Muscle of back (tissue), 11 donors: Measurements from ENCODE around the gene PCSK1N. TPM values are rescaled to one million over a fixed set of nuclear protein-coding genes. Genes with fewer than 3 reads are reported as not detected.
"Not testable (repeated sequence)": the region's sequence is repeated elsewhere in the genome, so short reads cannot be mapped to it uniquely, and the experiment has no call there.

Source experiments
- DNase-seq, 3 donors: peaks; one replicate each; pipeline versions ENCODE4 v3.0.0 to v3.0.0-alpha.2; 2013
- polyA plus RNA-seq, 10 donors: library from polyadenylated mRNA; unstranded; fragments of 120-200 nt; gene quantifications; one replicate each; pipeline ENCODE4 v1.2.1, GENCODE V29; 2013; ENCODE audit not compliant: insufficient read length in 10 of 10

PCSK1N gene
- polyA plus RNA-seq, 10 donors = 0.15 to 0.76 (median 0.22) TPM; not detected in 4

DNA sequence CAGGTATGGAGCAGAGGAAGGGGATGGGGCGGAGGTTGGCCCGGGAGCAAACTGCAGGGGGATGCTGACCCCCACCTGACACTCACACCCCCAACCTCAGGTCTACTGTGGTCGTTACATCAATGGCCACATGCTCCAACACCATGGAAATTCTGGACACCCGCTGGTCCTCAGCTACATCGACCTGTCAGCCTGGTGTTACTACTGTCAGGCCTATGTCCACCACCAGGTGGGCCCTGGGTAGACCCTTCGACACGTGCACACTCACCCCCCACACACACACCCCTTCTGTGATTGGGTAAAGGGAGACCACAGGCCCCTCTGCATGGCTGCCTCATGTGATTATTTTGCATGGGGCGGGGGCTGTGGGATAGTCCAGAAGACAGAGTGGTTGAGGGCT is 11.3 kb downstream of the PCSK1N start:
- no peak for DNase-seq

DNA sequence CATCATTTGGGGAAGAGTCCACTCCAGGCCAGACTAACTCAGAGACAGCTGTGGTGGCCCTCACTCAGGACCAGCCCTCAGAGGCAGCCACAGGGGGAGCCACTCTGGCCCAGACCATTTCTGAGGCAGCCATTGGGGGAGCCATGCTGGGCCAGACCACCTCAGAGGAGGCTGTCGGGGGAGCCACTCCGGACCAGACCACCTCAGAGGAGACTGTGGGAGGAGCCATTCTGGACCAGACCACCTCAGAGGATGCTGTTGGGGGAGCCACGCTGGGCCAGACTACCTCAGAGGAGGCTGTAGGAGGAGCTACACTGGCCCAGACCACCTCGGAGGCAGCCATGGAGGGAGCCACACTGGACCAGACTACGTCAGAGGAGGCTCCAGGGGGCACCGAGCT is 12.4 kb downstream of the PCSK1N start:
- DNase-seq = no peak

DNA sequence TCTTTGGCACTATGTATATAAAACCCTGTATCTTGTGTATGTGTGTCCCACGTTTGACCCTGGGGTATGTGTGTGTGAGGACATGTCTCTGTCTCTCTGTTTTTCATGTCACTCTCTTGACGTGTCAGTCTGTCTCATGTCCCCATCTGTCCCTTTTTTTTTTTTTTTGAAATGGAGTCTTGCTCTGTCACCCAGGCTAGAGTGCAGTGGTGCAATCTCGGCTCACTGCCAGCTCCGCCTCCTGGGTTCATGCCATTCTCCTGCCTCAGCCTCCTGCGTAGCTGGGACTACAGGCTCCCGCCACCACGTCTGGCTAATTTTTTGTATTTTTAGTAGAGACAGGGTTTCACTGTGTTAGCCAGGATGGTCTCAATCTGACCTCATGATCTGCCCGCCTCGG is 16.0 kb downstream of the PCSK1N start:
- DNase-seq = not testable (repeated sequence)

DNA sequence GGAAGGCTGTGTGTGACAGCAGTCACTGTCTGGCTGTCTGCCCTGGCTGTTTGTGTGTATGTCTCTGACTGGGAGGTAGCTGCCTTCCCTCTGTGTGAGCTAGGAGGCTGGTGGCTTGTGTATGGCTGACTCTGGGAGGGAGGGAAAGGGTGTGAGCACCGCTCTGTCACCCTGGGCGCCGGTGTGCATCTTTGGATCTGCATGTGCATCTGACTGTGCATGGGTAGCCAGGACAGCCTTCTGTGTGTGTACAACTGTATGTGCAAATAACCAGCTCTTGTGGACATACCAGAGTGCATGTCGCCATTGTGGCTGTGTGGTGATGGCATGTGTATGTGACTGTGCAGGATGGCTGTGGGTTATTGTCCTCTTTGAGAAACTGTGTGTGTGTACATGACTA is 16.5 kb downstream of the PCSK1N start:
- no peak for DNase-seq

DNA sequence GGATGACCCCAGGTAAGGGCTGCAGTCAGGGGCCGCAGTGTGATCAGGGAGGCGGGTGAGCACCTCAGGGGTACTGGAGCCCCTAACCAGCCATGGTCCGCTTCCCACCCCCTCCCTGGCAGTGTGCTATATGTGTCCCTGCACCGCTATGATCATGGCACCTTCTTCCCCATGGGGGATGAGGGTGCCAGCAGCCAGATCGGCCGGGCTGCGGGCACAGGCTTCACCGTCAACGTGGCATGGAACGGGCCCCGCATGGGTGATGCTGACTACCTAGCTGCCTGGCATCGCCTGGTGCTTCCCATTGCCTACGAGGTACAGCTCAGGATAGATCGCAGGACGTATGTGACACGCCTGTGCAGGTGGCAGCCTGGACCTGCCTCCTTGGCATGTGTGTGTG is 17.3 kb downstream of the PCSK1N start:
- DNase-seq = no peak

DNA sequence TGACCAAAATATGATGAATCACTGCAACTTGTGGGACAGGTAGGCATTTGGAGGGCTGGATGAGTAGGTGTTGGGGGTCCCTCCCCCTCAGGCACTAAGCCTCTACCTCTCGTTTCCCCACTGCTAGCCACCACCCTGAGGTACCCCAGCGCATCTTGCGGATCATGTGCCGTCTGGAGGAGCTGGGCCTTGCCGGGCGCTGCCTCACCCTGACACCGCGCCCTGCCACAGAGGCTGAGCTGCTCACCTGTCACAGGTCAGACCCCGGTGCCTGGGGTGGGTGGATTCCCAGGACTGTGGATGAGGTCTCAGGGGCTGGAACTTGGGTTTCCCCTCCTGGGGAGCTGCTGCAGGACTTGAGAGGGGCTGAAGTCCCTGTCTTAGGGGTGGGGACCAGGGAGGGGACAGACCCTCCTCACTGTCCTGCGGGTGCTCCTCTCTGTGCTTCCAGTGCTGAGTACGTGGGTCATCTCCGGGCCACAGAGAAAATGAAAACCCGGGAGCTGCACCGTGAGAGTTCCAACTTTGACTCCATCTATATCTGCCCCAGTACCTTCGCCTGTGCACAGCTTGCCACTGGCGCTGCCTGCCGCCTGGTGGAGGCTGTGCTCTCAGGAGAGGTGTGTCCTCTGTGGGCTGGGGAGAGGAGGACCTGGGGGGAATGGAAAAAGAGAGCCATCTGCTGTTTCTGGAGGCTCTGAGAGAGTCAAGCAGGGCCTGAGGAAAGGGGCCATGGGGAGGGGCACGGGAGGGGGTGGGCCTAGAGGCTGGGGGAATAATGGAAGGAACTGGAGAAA is 19.2 kb downstream of the PCSK1N start:
- DNase-seq = no peak

DNA sequence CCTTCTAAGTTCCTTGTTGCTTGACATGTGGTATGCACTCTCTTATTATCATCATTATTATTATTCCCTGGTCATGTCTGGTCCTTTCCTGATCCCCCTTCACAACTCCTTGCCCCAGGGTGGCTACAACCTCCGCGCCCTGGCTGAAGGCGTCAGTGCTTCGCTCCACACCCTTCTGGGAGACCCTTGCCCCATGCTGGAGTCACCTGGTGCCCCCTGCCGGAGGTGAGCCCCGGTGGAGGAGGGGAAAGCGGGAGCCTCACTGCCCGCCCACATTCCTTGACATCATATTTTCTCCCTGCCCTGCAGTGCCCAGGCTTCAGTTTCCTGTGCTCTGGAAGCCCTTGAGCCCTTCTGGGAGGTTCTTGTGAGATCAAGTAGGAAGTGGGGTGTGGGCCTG is 20.1 kb downstream of the PCSK1N start:
- DNase-seq = no peak

DNA sequence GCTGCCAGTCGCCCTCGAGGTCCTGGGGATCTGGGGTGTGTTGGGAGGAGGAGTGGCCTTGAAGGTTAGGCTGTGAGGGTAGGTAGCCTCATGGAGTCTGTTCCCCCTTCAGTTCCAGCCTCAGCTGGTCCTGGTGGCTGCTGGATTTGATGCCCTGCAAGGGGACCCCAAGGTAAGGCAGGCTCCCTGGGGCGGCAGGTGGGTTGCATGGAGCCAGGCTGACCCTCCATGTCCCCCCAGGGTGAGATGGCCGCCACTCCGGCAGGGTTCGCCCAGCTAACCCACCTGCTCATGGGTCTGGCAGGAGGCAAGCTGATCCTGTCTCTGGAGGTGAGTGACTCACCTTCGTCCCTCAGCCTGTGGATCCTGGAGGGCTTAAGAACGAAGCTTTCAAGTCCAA is 20.7 kb downstream of the PCSK1N start:
- no peak for DNase-seq

DNA sequence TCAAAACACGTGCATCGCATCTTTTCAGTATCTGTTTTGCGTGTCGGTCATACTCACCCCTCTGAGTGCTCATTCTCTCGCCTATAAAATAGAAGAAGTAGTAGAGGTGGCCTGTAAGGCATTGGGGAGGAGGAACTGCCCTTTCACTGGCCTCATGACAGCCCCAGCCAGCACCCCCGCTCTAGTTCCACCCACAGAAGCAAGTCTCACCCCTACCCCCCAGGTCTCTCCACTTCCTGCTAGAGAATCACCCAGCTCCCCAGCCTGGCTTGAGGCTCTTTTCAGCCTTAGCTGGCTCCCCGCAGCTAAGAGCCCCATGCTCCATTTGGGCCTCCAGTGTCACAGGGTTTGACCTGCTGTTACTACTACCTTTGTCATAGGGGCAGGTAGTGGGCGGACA is 21.8 kb downstream of the PCSK1N start:
- no peak for DNase-seq

DNA sequence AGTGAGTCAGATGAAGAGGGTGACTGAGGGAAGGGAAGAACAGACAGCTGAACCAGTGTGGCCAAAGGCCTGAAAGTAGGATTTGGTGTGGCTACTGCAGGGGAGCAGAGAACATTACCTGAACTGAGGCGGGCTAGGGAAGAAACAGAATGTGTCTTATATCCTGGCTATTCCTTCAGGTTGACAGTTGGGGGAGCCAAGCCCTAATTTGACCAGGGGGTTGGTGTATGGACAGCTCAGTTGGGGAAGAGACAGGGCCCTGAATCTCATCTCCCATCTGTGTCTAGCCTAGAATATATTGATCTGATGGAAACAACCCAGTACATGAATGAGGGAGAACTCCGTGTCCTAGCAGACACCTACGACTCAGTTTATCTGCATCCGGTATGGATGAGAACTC is 29.3 kb downstream of the PCSK1N start:
- no peak for DNase-seq

DNA sequence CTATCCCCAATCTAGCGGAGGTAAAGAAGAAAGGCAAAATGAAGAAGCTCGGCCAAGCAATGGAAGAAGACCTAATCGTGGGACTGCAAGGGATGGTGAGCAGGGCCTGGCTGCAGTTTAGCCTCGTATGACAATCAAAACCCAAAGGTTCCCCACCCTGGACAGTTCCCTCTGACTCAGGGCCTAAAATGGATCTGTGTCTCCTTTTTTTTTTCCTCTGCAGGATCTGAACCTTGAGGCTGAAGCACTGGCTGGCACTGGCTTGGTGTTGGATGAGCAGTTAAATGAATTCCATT is 32.6 kb downstream of the PCSK1N start:
- DNase-seq = peak in 1 of 3 donors; percentile 0

DNA sequence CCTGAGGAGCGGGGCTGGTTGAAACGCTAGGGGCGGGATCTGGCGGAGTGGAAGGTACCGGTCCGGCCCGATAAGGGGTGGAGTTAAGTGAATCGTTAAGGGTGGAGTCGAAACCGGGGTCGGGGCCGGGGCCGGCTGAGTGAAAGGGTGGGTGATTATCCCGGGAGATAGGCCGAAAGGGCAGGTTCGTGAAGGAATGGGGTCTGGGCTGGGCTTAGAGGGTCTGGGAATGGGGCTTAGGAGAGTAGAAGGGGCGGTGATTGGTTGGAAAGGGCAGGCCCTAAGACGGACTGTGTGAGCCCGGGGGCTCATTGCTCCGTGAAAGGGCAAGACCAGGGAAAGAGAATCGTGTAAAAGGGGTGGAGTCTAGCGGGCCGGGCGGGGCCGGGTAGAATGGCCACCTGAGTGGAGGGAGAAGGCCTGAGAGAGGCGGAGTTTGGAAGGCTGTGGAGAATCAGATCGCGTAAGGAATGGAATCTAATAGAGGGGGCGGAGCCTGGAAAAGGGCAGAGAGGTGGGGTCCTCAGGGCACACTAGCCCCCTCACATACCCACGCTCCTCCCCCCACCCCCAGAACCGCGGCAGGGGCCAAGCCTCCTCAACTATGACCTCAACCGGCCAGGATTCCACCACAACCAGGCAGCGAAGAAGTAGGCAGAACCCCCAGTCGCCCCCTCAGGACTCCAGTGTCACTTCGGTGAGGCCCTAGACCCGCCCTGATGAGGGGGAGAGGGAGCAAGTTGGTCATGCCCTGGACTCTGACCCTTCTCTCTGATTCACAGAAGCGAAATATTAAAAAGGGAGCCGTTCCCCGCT is 33.1 kb downstream of the PCSK1N start:
- peak; percentile 72 to 91 (median 81) for DNase-seq

DNA sequence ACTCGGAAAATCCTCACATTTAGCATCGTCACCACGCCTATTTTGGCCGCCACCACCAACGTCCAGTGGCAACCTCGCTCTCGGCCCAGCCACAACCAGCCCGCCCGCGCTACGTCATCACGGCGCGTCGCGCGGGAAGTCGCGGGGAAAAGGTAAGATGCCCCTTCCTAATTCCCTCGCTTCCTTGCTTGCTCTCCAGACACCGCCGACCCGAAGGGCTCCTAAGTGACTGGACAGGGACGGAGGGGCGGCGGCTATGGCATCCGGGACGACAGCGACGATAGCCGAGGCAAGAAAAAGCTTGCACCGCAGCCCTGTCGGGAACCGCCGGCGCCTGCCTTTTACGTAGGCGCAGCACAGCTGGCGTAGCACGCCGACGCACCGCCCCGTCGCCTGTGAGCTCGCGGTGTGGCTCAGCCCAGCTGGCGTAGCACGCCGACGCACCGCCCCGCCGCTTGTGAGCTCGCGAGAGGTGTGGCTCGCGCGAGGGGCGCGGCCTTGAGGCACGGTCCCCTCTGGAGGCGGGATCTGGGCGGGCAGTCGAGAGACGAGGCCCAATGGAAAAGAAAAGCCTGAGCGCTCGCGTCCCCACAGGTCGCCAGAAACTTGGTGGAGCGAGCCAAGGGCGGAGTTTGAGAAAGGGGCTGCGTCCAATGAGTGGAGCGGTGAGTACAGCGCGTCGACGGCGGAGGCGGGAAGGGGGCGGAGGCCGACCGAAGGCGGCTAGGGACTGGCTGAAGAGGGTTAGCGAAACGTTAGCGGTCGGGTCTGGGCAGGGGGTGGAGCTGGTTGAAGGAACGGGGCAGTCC is 33.9 kb downstream of the PCSK1N start, which contains the start of gene HDAC6:
Gene HDAC6, plus strand, starts transcription at position 788 of the 809 bp plus-strand sequence. CDS start 626 bp downstream, outside the sequence.
- peak; percentile 97 to 99 (median 99) for DNase-seq

DNA sequence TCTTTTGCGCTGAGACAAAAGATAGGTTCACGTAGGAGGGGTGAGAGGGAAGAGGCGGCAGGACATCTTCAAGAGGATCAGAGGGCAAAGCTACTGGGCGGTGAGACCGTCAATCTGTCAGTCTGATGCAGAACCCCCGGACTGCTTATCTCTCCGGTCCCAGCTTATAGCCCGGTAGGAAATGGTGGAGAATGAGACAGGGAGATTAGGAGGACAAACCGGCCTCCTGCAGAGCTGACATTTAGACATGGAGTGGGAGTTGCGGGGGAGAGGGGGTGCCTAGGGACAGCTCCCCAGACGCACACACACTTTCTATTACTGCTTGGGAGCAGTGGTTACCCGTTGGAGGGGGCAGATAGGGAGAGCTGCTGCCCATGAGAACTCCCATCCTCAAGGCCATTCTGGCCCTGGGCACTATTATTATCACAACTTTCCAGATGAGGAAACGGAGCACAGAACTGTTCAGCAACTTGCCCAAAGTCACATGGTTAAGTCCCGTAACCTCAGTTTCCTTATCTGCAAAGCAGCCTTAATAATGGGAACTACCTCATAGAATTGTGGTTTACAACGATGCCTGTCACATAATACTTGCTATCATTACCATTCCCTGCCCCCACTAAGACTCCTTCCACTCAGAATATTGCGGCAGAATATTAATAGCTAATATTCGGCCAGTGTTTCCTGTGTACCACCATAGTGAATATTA is 34.7 kb downstream of the PCSK1N start:
- DNase-seq = no peak

DNA sequence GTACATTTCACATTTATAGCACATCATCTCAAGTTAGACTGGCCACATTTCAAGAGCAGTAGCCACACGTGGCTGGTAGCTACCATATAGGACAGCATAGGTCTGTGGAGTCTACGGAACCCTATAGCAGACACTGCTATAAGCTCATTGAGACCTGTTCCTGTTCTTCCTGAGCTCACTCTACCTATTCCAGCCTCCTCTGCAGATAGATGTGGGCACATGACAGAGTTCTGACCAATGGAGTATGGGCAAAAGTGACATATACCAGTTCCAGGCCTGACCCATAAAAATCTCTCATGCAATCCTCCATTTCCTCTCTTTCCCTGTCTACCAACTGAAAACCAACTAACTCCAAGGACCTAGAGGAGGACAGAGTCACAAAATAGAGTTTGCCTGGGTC is 37.1 kb downstream of the PCSK1N start:
- no peak for DNase-seq

DNA sequence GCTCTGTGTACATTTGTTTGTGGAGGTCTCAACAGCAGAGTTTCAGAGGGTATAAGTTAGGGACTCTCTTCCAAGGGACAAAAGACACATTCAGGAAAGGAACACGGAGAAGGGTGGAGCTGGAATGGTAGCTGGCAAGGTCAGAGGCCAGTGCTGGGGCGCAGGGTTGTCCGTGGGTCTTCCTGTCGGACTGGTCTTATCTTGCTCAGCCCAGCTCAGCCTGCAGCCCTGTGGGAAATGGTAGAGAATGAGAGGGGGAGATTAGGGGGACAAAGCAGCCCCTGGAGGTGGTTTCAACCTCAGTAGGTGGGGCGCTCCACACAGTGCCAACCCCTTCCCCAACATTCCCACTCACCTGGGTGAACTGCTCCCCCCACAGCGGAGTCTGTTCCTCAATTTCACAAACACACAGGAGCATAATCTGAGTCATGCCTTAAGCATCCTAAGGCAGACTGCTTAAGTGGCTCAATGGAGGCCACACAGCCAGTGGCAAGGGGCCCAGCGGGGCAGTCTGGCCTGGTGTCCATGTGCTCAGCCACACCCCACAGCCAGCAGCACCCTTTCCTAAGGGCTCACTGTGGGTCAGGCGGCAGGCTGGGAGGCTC is 40.4 kb downstream of the PCSK1N start:
- DNase-seq = peak in 1 of 3 donors; percentile 4

DNA sequence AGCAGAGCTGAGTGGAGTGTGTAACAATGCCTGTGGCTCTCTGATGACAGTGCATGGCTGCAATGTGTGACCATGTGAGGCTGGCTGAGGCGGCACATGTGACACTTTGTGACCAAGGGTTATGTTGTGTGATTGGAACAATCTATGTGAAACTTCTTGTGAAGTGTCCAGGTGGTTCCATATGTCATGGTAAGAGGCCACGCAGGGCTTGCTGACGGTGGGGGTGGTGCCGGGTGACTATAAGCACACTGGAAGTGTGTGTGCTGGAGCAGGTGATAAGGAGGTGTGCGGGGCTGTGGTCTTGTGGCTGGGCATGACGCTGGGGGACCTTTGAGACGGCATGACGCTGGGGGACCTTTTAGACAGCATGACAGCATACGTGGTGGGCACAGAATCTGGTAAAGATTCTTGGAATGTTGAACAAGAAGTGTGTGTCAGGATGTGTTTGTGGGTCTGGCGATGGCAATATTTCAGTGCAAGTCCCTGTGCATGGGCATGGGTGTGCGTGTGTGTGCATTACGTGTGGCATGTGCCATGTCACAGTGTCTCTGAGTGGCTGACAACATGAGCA is 41.0 kb downstream of the PCSK1N start:
- no peak for DNase-seq

DNA sequence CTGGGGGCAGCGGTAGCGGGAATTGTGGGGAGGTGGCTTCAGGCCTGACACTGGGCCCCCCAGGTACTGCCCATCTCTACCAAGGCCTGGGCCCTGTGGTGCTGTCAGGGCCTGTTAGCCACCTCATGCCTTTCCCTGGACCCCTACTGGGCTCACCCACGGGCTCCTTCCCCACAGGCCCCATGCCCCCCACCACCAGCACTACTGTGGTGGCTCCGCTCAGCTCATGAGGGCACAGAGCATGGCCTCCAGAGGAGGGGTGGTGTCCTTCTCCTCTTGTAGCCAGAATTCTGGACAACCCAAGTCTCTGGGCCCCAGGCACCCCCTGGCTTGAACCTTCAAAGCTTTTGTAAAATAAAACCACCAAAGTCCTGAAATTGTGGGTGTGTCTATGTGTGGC is 41.5 kb downstream of the PCSK1N start:
- no peak for DNase-seq

DNA sequence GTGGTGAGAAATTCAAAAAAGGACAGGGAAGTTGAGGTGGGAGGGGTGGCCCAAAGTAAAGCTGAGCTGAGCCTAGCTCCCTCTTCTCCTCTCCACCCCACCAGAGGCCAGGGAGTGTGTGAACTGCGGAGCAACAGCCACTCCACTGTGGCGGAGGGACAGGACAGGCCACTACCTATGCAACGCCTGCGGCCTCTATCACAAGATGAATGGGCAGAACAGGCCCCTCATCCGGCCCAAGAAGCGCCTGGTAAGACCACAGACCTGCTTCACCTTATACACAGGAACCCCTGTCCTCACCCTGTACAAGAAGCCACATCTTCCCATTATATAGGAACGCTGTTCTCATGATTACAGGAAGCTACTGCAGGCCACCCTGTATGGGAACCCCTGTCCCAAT is 43.2 kb downstream of the PCSK1N start:
- no peak for DNase-seq

DNA sequence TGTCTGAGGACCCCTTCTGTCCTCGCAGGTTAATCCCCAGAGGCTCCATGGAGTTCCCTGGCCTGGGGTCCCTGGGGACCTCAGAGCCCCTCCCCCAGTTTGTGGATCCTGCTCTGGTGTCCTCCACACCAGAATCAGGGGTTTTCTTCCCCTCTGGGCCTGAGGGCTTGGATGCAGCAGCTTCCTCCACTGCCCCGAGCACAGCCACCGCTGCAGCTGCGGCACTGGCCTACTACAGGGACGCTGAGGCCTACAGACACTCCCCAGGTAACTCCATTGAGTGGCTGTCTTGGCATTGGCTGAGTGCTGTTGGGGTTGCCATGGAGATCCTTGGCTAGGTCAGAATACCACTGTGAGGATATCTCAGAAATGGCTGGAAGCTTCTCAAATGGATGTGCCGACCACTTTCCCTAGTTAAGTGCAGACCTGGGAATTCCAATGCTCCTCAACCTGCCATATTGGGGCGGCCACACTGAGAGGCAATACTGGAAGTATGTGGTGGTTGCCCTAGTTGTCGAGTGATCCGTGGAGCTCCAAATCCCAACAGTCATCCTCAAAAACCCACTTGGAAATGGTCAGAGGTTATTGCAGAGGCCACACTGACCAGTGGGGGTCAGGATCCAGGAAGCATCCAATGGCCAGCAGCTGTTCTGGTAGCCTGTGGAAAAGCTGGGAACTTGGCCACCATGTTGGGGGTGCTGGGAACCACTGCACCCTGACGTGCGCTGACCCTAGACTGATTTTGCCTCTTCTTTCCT is 44.2 kb downstream of the PCSK1N start:
- no peak for DNase-seq
